ENCODE data around the gene TUBB8.
"Not testable (repeated sequence)": the region's sequence is repeated elsewhere in the genome, so short reads cannot be mapped to it uniquely, and the experiment has no call there.

The TUBB8 gene

GRCh38 chr10:48996-49395 lies at the start of gene TUBB8:
Gene TUBB8, minus strand, starts transcription at chr10:49296. Its CDS starts 58 bp downstream, at chr10:49238.
- no peak for DNase-seq

GRCh38 chr10:96466-96865 lies 47.4 kb upstream of the TUBB8 start:
- DNase-seq: no peak

- no peak for DNase-seq
Measured at GRCh38 chr10:95356-96115, 46.4 kb upstream of the TUBB8 start.

- no peak for DNase-seq
Measured at GRCh38 chr10:94613-95012, 45.5 kb upstream of the TUBB8 start.

GRCh38 chr10:92846-93245 lies 43.8 kb upstream of the TUBB8 start:
- no peak for DNase-seq

GRCh38 chr10:92153-92552 lies 43.1 kb upstream of the TUBB8 start:
- DNase-seq: no peak

GRCh38 chr10:91313-91712 lies 42.2 kb upstream of the TUBB8 start:
- no peak for DNase-seq

- no peak for DNase-seq
Measured at GRCh38 chr10:90161-90560, 41.1 kb upstream of the TUBB8 start.

GRCh38 chr10:89248-89647 lies 40.2 kb upstream of the TUBB8 start:
- DNase-seq: no peak

GRCh38 chr10:88253-88652 lies 39.2 kb upstream of the TUBB8 start:
- no peak for DNase-seq

- DNase-seq: no peak
Measured at GRCh38 chr10:87177-88080, 38.3 kb upstream of the TUBB8 start.

- no peak for DNase-seq
Measured at GRCh38 chr10:86031-86430, 36.9 kb upstream of the TUBB8 start.

GRCh38 chr10:85044-85443 lies 35.9 kb upstream of the TUBB8 start:
- DNase-seq: no peak

GRCh38 chr10:83930-84530 lies 34.9 kb upstream of the TUBB8 start:
- no peak for DNase-seq

GRCh38 chr10:80477-81105 lies 31.5 kb upstream of the TUBB8 start:
- DNase-seq: no peak

- DNase-seq: no peak
Measured at GRCh38 chr10:79532-80215, 30.6 kb upstream of the TUBB8 start.

GRCh38 chr10:78556-78955 lies 29.5 kb upstream of the TUBB8 start:
- no peak for DNase-seq

GRCh38 chr10:74266-74621 lies 25.1 kb upstream of the TUBB8 start:
- not testable (repeated sequence) for DNase-seq

GRCh38 chr10:73543-74265 lies 24.6 kb upstream of the TUBB8 start:
- peak in 1 of 4 experiments; percentile 10 for DNase-seq

GRCh38 chr10:68156-68555 lies 19.1 kb upstream of the TUBB8 start:
- not testable (repeated sequence) for DNase-seq

- DNase-seq: not testable (repeated sequence)
Measured at GRCh38 chr10:49926-50325, 830 bp upstream of the TUBB8 start.

- DNase-seq: not testable (repeated sequence)
Measured at GRCh38 chr10:47864-48263, 1.2 kb downstream of the TUBB8 start.

Data from activated naive CD4-positive, alpha-beta T cell (primary cell).